Measurements from ENCODE around the gene DAPK1.

Gene DAPK1

DNA sequence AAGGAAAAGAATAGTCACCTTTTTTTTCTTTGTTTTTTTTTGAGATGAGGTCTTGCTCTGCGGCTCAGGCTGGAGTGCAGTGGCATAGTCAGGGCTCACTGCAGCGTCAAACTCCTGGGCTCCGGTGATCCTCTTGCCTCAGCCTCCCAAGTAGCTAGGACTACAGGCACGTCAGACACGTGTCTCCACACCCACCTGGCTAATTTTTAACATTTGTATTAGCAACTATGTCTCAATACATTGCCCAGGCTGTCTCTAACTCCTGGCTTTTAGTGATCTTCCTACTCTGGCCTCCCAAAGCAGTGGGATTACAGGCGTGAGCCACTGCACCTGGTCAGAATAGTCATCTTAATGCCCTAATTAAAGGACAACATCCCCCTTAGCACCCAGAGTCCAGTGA, 173.8 kb downstream of the DAPK1 start:
- DNase-seq (ENCODE audit: low spot score): no peak

DNA sequence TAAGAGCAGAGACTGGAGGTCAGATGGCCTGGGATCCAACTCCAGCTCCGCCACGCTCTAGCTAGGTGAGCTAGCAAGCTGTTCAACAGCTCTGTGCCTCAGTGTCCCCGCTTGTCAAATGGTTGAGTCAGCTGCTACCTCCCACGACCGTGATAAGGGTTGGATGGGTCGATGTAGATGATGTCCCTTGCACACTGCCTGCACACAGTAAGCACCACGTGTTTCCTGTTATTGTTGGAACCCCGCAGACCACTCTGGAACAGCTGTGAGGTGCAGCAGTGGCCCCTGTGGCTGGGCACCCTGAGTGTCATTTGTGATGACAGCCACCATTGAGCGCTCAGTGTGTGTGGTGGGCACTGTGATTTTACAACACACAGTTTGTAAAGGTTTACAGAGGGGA, 174.3 kb downstream of the DAPK1 start:
- no peak for DNase-seq (ENCODE audit: low spot score)

DNA sequence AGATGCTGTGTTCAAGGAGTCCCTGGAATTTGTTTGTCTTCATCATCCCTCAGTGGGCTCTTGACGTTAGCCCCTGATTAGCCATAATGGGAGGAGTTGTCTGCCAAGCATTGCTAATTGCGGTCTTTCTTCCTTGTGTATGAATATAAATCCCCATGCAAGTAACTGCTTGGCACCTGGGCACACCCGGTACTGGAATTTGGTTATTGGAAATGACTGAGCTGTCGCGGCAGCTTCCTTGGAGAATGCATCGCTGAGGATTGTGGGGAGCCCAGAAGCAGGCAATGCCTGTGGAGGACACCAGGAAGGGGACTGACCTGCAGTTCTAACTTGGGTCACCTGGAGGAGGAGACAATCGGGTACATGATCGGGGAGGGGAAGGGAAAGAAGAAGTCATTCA, 174.9 kb downstream of the DAPK1 start:
- no peak for DNase-seq (ENCODE audit: low spot score)

DNA sequence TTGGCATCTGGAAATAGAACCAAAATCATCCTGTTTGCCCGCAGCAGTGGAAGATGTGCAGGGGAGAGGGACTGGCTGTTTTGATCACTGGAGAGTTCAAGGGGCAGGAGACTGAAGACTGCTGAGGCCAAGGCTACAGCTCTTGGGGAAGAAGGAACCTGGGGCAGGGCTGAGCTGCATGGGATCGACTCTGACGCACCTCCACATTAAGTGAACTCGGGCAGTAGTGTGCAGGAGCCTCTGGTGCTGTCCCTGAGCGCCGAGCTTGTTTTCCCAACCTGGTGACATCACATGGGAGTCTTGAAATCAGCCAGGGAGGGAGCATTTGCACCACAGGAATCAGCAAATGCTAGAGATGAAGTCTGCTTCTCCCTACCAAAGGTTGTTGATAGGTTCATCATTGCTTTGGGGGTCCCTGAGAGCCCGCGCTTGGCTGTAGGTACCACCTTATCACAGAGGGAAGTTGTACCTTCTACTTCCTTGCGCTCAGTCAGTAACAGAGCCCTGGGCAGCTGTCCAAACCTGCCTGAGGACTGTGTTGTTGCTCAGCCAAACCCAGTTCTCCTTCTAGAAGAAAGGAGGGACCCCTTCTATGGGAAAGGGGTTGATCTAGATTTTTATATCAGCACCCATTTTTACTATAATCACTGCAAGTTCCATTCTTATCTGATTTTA, 175.9 kb downstream of the DAPK1 start:
- DNase-seq (ENCODE audit: low spot score): no peak

DNA sequence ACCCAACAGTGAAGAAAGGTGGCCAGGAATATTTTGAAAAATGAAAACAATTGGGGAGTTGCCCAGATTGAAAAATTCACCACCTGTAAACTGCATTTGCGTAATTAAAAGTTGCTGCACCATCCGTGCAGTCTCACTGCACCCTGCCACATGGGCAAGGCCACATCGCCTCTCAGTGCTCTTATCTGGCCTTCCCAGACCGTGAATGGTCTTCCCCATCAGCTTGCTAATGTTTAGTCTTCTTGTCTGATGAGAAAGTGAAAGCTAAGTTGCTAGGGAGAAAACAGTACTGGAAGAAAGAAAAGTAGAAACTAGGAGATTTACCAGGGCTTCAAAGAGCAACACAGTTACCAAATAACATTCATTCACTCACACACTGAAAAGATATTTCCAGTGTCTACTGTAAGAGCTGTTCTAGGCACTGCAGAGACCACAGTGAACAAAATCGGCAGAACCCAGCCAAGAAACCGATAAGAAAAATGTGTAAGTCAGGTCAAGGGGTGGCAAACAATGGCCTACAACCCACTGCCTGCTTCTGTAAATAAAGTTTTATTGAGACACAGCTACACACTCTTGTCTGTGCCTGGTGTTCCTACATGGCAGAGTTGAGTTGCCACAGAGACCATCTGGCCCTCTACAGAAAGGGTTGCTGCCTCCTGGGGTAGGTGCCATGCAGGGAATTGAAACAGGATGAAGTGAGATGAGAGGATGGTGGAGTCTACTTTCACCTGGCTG, 177.1 kb downstream of the DAPK1 start:
- DNase-seq (ENCODE audit: low spot score): no peak

DNA sequence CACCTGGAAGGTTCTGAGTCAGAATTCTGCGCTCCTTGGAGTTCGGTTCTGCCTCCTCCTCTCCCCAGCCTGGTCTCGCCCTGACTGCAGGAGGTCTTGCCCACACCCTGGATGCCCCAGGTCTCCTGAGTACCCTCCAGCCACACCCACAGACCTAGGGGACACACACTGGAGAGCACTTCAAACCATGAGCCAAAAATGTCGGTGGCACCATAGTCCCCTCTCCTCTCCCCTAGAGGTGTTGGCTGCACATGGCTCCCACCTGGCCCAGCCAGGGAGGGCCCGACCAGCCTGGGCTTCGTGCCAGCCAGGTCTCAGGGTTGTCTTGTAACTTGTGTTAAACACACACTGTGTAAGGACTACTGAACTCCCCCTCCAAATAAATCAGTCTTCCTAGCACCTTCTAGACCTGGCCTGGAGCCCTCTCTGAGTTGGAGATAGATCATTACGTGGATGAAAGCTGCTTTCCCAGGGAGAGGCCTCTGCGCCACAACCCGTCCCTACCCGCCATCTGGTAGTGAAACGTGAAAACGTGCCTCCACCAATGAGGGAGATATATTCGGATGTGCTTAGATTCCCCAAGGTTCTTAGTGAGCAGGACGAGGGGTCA, 178.3 kb downstream of the DAPK1 start:
- no peak for DNase-seq (ENCODE audit: low spot score)

DNA sequence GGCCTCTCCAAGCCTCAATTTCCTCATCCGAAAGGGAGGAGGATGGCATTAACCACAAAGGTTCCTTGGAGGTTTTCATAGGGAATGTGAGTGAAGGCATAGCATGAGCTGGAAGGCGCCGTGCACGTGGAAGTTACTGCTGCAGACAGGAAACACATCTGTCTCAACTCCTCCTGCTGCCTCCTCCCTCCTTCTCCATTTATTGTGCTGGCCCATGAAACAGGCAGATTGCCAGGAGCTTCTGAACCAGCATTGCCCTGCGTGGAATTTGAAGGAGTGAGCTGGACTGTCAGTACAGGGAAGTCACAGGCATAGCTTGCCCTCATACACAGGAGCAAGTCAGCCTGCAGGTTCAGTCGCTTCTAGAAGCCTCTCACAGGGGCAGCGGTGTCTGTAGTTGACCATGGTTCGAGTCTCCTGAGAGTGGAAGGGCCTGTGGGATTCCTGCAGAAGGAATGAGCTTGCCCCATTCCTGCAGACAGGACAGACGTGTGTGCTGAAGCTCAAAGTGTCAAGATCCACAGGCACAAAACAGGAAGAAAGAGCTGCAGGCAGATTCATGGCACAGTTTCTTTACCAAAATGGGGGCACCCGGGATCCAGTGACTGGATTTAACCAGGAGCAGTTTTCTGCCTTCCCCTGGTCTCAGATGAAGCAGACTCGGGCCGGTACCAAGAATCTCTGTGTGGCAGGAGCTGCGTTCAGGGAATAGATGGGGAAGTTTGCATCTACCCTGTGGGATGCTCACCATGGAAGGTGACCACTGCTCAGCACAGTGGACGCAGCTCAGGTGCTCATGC, 179.5 kb downstream of the DAPK1 start:
- DNase-seq (ENCODE audit: low spot score): no peak

DNA sequence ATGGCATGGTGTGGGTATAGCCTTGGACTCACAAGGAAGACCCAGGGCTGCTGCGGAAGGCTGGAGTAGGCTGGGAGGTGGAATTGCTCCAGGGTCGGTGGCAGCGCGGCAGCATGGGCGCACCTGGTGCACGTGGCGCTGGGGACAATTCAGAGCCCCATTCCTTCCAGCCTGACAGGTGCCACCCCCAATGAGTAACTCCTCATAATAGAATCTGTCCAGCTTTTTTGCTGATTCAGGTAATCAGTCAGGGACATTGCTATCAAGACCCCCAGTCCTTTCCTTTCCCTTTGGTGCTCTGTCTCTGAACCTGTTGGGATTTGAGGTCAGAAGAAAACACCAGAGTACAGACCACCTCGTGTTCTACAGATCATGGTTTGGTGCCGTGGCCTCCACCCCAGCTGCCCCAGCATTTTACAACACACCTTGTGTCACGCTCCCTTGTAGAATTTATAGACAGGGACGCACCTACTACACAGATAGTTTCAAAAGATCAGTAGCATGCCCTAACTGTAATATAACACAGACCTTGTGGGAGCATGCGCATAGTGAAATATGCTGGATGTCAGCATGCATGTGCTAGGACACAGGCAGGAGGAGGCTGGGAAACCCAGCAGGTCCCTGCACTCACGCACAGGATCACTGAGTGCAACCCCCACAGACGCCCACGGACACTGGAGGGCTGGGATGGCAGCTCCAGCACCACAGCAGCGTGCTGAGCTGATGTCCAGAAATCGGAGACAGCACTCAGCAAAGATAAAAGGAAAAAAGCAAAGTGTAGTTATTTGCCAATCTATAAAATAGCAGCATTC, 180.3 kb downstream of the DAPK1 start:
- DNase-seq (ENCODE audit: low spot score): no peak

DNA sequence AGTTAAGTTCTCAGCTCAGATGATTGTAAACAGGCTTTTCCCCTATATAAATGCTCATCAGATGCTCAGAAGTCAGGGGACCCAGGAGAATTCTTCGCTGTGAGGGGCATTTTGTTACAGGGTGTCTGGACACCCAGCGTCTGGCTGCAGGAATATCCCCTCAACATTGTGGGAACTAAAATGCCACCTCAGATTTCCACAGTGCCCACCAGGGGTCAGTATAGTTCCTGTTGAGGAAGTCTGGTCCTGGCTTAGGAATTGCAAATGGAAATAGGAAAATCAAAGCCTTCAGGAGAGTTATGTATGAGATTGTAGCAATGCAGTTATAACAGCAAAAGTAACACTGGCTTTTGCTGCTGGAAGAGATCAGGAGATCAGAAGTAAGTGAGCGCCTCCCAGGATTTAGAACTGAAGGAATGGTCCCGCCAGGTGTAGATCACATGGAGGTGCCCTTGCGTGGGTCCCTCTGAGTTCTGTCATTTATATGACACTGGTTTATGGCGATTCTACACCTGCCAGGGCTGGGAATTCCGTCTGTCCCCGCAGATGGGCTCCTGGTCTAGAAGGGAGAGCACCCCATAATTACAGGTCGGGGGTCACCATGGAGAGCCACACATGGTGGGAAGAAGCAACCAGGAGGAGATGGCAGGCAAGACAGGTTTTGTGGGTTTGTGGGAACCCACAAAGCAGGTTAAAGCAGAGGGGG, 181.1 kb downstream of the DAPK1 start:
- DNase-seq (ENCODE audit: low spot score): peak; percentile 83

DNA sequence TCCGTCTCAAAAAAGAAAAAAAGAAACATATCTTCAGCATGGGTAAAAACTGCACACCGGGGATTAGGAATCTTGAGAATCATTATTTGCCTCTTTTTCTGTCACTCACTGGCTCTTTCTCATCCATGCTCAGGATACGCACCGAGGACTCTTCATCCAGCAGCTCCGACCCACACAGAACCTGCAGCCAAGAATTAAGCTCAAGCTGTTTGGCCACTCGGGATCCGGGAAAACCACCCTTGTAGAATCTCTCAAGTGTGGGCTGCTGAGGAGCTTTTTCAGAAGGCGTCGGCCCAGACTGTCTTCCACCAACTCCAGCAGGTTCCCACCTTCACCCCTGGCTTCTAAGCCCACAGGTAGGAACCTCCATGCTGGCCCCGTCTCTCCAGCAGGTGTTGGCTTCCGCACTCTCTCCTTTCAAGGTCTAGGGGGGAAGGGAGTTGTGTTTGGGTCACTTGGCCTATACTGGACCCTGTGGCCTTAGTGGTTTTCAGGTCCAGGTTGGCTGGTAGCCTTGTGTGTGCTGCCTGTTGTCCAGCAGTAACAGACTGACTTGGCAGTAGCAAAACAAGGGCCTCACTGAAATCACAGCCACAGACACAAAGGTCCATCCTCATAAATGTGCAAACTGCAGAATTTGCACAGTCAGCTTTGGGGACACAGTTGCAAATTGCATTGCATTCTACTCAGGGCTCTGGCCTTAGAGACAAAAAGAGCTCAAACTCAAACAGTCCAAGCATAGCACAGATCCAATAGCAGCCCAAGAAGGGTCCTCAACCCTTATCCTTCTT, 183.8 kb downstream of the DAPK1 start:
- no peak for DNase-seq (ENCODE audit: low spot score)

DNA sequence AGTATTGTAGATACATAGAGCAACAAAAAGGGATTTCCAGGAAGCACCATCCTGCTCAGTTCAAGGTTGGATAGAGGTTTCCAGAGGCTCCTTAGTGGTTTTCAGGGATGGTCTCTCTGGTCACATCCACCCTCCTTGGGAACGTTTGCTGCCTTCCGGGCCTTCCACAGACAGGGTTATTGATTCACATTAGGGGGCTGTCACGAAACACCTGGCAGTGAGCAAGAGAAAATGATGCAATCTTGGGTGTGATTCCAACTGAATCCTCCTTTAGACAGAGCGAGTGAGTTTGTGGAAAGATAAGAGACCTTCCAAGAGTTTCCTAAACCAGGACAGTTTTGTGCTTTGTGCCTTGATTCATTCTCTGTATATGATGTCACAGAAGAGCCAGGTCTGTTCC, 184.4 kb downstream of the DAPK1 start:
- DNase-seq (ENCODE audit: low spot score): no peak

DNA sequence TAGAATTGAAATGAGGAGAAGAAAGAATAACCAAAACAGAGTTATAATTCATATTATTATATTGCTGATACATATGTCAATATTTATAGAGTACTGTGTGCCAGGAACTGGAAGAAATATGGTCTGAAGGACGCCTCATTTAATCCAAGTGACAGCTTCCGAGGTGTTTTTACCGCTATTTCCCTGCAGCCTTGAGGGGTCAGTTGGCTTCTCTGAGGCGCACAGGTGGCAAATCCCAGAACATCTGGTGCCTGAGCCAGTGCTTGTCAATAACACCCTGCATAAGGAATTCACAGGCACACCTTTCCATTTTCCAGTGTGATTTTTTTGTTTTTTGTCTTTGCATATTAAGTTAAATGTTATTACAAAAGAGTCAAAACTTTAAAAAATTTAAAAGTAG, 185.0 kb downstream of the DAPK1 start:
- DNase-seq (ENCODE audit: low spot score): no peak

DNA sequence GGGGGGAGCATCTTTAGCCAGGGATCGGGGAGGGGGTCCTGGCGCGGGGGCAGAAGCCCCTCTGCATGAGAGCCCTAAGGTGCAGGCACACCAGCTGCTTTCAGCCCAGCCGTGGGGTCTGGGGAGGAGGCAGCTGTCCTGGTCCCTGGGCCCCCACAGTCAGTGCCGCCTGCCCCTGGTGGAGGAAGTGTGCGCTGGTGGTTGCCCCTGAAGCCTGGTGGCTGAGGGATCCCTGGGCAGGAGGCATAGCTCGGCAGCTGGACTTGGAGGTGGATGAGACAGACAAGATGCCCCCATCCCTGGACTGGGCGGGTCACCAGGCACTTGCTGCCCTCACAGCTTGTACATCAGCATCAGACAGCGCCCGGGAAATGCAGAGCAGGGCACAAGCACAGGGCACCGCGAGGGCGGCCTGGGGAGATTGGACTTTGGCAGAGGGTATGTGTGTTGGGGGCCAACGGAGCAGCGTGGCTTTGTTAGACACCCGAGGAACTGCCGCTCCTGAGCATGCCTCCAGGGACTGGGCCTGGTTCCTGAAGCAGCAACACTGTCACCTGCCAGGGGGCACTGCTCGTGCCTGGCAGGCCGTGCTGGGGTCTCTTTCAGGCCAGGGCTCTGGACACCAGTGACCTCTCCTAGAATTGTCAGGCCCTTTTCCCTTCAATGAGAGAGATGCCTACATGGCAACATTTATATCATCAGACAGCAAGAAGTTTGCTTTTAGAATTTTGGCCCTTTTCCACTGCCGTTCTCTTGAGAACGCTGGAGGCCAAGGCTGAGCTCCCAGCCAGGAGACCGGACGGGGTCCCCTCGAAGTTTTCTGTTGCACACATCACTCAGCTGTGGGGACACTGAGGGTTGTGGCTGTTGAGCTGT, 186.3 kb downstream of the DAPK1 start:
- DNase-seq (ENCODE audit: low spot score): no peak

DNA sequence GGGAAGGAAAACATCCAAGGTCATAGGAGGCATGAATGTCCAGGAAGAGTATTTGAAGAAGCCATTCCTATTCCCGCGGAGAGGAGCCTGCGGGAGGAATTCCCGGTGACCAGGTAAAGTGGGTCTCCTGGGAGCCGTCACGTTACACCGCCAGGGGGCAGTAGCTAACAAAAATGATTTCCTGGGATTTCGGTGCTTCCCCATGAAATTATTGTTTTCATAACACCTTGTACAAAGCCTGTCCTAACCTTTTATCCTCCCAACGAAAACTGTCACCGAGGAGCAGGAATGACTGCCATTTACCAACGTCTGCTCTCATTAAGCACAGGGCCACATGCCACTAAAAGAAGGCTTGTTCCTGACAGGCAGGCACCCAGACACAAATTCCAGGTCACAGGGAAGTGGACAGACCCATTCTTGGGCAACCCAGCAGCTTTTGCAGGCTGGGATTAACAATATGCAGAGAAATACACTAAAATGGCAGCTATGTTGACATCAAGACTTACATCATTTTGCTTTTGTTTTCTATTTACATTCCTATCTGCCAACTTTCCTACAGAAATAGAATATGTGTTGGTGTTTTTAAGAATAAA, 187.1 kb downstream of the DAPK1 start:
- DNase-seq (ENCODE audit: low spot score): no peak

DNA sequence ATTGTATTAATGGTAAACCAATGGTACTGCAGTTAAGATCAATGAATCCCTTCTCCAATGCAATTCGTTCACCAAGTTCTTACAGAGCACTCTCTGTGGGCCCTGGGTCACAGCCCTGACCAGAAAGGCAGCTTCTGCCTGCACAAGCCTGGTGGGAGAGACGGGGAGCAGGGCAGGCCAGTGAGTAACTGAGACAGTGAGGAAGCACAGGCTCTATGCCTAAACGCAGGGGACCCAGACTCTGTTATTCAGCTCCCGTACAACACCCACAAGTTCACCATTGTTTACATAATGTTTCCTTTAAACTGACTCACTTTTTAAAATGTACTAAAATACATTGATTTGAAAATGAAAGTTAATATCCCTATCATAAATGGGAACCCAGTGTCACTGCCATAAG, 187.8 kb downstream of the DAPK1 start:
- no peak for DNase-seq (ENCODE audit: low spot score)

DNA sequence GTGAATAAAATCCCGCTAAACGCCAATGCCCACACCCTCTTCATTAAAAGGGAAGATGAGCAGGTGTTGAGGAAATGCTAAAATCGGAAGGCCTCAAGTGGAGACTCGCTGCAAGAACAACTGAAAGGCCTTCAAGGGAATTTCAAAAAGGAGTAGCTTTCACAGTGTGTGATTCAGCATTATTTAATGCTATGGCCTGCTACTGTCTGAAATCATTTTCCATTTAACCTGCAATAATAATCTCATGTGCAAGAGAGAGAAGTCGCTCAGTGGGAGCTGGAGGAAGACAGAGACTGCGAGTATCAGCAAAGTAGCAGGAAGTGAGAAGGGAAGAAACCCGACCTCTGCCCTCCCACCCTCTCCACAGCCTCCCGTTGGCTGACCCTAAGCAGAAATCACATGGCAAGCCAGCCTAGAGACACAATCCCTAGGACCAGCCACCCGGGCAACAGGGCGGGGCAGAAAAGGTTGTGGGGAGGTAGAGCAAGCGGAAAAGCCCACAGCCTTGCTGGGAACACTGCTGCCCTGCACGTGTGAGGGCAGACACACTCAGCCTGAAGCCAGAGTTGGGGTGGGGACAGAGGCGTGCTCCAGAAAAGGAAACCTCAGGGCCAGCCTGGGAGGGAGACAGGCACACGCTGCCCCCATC, 188.3 kb downstream of the DAPK1 start:
- peak; percentile 56 for DNase-seq (ENCODE audit: low spot score)

DNA sequence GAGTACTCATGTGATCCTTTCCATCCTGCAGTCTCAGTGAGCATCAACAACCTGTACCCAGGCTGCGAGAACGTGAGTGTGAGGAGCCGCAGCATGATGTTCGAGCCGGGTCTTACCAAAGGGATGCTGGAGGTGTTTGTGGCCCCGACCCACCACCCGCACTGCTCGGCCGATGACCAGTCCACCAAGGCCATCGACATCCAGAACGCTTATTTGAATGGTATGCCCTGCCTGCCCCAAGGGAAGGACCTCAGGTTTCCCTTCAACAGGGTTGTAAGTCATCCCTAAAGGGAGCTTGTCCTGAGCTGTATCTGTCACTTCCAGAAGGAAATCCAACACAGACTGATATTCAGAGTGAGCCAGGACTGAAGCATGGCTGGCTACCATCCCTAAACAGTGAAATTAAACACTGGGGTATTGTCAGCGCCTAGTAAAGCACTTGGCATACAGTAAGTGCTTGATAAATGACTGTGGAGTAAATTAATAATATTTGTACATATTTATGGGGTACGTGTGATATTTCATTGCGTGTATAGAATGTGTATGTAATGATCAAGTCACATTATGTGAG, 188.9 kb downstream of the DAPK1 start:
- no peak for DNase-seq (ENCODE audit: low spot score)

DNA sequence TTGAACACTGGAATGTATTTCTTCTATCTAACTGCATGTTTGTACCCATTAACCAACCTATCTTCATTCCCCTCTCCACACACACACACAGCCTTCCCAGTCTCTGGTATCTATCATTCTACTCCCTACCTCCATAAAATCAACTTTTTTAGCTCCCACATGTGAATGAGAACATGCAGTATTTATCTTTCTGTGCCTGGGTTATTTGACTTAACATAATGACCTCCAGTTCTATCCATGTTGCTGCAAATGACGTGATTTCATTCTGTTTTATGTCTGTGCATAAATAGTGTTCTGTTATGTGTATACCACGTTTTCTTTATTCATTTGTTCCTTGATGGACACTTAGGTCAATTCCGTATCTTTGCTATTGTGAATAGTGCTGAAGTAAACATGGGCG, 189.5 kb downstream of the DAPK1 start:
- no peak for DNase-seq (ENCODE audit: low spot score)

All from Ammon's horn (tissue), 1 donor.